HuH-7.5 (cell line): ENCODE measurements around the gene CELF5.
"Not testable (repeated sequence)": the region's sequence is repeated elsewhere in the genome, so short reads cannot be mapped to it uniquely, and the experiment has no call there.

Experiments used
- DNase-seq: peaks from one replicate; pipeline ENCODE4 v3.0.0; 2011; ENCODE audit warnings: low spot score

Gene CELF5

DNA sequence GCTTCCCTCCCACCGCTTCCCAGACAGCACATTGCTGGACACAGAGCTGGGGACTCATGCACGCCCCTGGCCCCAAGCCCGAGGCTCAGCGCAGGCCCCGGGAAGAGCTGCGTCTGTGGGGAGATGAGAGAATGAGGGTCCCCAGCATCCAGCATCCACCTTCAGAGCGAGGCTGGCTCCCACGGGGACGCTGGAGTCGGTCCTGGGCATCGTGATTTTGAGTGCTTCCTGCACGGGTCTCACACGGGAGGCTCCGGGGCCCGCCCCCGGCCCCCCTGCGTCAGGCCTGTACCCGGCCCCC lies 34.0 kb upstream of the CELF5 start:
- no peak for DNase-seq

DNA sequence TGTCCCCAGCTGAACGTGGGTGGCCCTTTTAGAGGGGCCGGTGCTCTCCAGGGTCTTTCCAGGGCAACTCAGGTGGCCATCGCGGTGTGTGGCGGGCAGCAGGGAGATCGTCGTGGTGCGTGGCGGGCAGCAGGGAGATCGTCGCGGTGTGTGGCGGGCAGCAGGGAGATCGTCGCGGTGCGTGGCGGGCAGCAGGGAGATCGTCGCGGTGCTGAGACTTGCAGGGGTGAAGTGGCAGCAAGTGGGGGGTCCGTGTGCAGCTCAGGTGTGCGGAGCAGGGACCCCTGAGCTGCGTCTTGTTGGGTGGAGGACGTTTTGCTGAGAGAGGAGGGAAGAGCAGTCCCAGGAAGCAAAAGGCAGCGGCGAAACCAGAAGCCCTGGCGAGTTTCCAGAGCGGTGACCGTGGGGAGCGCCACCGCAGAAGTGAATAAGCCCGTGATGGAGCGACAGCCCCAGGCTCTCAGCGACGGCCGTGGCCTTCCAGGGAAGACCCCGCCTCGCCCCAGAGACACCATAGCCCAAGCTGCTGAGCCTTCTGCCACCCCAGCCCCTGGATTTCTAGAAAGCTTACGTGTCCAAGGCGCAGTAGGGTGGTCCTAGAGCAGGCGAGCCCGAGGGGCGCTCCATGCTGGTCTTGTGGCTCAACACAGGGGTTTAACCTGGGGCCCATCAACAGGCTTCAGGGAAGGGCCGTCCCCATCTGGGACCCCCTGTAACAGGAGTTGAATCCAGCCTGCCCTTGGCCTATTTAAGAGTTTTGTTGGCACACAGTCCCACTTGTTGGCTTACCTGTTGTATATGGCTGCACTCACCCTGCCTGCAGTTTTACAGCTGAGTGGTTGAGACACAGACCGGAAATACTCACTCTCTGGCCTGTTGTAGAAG lies 33.3 kb upstream of the CELF5 start:
- no peak for DNase-seq

DNA sequence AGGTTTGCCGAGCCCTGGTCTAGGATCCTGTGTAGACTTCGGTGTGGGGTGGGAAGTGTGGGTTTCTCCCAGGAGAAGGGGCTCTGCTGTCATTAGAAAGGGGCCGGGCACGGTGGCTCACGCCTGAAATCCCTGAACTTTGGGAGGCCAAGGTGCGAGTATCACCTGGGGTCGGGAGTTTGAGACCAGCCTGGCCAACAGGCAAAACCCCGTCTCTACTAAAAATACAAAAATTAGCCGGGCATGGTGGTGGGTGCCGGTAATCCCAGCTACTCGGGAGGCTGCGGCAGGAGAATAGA lies 32.7 kb upstream of the CELF5 start:
- DNase-seq: not testable (repeated sequence)

DNA sequence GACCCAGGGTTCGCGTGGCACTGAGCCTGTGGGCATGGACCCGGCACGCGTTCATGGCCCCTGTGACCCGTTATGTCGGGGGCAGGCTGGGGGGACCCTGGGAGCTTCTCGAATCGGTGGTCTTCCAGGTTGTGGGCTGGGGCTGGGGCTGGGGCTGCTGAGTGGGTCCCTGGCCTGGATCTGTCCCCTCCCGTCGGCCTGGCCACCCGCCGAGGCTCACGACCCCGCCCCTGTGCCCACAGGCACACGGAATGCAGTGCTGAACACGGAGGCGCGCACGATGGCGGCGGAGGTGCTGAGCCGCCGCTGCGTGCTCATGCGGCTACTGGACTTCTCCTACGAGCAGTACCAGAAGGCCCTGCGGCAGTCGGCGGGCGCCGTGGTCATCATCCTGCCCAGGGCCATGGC lies 32.2 kb upstream of the CELF5 start:
- DNase-seq: no peak

DNA sequence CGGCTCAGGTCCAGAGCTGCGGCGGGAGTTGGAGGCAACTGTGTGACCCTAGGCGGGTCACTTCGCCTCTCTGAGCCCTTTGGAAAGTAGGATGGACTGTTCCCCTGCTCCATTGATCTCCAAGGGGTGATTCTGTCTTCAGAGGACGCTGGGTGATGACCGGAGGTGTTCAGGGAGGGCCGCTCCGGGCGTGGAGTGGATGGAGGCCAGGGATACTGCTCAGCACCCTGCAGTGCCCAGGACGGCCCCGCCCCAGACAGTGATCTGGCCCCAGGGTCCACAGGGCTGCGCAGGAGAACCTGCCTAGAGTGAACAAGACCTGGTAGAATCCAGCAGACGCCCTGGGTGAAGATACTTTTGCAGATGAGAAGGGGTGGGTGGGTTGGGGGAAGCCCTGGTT lies 31.8 kb upstream of the CELF5 start:
- DNase-seq: no peak

DNA sequence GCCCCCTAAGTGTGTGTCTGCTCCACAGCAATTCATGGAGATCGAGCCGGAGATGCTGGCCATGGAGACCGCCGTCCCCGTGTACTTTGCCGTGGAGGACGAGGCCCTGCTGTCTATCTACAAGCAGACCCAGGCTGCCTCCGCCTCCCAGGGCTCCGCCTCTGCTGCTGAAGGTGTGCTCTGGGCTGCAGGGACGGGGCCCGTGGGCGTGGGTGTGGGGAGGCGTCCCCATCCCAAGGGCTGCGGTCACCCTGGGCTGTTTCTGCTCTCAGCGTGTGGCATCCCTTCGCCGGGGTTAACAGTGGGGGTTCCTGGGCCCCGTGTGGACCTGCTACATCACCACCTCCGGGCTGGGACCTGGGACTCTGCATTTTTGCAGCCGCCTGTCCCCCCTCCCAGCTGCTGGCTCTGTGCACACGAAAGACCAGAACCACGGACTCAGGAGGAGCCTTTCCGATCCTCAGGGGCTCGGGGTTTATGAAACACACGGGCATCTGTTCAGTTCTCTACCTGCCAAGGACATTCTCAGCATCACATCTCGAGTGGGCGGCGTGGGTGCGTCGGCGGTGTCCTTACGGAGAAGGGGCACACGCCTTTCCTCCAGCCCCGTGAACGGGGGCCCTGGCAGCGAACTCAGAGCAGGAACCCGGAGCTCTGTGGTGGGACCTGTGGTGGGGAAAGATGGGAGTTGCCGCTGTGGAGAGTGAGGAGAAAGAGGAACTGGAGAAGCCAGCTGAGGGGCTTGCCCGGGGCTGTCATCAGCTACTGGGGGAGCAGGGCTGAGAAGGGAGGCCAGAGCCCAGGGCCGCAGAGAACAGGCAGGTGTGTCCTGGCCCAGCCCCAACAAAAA lies 31.0 kb upstream of the CELF5 start:
- no peak for DNase-seq

DNA sequence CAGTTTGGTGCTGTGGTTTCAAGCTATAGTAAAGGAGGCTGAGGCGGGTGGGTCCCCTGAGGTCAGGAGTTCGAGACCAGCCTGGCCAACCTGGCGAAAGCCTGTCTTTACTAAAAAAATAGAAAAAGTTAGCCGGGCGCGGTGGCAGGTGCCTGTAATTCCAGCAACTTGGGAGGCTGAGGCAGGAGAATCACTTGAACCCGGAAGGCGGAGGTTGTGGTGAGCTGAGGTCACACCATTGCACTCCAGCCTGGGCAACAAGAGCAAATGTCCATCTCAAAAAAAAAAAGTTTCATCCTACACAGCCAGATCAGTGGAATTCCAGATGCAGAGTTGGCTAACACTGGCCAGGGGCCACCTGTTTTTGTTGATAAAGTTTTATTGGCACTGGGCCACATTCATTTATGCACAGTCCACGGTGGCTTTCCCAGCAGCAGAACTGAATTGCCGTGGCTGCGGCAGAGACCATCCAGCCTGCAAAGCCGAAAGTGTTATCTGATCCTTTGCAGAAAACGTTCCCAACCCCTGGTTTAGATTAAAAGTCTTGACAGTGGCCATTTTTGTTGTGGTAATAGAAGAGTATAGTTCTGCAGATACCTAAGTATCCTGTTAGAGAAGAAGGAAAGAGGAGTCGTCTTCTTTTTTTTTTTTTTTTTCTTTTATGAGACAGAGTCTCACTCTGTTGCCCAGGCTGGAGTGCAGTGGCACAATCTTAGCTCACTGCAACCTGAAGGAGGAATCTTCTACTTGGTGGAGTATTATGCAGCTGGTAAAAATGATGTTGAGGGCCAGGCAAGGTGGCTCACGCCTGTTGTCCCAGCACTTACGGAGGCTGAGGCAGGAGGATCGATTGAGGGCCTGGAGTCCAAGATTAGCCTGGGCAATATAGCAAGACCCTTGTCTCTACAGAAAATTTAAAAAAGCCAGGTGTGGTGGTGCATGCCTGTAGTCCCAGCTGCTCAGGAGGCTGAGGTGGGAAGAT lies 30.1 kb upstream of the CELF5 start:
- no peak for DNase-seq

DNA sequence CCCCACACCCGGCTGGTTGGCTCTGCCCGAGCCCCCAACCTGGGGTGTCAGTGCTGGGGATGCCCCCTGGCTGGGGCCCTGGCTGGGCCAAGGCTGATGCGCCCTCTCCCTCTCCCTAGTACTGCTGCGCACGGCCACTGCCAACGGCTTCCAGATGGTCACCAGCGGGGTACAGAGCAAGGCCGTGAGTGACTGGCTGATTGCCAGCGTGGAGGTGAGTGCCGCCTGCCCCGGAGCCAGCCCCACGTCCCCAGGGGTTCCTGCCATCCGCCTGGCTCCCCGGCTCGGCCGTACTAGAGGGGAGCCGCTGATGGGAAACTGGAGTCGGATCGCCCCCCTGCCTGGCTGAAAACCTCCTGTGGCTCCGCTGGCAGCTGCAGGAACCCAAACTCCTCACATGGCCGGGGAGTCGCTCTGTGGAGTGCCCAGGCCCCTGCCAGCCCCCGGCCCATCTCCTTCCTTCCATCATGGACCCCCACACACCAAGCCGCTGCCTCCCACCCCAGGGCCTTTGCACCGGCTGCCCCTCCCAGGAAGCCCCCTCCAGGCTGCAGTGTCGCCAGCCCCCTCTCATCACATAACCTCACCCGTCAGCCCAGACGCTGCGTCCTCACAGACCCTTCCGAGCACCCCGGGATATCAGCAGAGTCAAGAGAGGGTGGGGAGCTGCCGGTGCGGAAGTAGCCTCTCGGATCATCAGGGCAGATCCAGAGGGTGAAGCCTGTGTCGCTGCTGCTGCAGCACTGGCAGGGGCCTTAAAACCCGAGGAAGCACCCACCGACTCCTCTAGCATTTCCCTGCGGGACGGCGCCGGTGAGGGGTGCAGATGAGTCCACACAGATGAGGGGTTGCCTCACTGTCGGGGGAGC lies 28.2 kb upstream of the CELF5 start:
- peak; percentile 12 for DNase-seq

DNA sequence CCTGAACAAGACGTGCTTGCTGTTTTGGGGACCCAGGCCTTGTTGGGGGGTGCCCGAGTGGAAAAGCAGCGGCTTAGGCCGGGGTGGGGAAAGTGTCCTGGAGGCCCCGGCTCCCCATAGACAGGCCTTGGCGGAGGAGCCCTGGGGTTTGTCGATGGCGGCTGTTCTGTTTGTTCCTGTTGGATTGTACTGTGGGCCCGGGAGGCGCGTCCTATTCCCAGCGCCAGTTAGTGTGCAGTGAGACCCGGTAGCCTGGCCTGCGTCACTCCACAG lies 27.6 kb upstream of the CELF5 start:
- no peak for DNase-seq

DNA sequence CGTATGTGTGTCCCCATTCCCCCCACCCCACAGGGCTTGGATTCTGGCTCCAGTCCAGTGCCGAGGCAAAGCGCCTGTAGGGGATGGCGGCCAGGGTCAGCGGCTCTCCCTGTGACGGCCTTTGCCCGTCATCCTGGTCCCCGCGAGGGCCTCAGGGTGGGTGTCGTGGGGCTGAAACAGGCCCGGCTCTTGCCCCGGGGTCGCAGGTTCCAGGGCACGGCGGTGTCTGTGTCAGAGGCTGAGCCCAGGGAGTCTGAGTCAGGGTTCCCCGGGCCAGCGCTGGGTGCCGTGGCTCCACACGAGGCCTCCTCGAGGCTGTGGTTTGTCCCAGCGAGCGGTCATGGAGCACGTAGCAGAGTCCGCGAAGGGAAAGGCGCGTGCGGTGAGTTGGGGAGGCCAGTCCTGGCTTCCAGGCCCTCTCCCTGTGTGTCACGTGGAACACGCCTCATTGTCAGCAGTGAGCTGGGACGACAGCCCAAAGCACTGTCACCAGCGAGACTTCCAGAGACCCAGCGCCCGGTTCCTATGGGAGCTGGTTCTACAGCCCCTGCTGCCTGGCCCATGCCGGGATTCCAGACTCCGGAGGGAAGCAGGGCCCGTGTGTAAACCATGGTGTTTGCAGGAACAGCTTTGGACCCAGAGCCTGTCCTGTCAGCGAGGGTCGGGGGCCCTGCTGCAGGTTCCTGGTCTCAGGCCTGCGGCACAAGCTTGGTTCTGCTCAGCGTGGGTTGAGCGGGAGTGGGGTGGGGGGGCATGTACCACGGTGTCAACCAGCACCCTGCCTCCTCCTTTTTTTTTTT lies 25.4 kb upstream of the CELF5 start:
- DNase-seq: no peak

DNA sequence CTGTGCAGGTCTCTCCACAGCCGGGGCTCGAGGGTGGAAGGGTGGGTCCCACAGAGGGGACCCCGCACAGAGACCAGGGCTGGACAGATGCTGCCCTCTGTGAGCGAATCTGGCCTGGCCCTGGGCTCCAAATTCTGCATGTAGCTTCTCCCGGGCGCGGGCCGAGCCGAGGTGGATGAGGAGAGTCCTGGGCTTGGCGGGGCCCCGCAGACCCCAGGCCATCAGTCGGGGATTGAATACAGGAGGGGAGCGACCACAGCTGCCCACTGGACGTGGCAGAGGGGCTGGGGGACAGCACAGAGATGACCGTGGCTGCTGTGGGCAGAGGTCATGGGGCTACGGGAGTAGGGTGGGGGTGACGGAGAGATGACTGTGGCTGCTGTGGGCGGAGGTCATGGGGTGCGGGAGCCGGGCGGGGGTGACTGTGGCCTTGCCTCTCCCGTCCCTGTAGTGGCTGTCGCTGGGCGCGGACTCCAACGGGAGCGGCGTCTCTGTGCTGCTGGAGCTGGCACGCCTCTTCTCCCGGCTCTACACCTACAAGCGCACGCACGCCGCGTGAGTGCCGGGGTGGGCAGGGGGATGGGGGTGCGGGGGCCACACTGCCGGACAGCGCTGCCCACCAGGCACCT lies 23.3 kb upstream of the CELF5 start:
- peak; percentile 19 for DNase-seq

DNA sequence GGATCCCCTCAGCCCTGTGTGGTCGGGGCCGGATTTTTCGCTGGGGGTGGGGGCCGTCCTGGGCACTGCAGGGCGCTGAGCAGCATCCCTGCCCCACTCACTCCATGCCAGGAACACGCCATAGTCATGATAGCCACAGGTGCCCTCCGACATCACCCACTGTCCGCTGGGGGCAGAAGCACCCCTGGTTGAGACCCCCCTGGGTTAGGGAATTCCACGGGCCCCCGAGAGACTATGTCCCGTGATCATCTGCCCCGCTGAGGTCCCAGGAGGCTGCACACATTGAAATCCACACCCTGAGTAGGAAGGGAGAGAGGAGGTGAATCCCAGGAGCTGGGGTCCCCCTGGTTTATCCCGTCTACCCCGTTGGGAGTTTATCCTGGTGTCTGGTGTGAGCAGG lies 22.6 kb upstream of the CELF5 start:
- peak; percentile 9 for DNase-seq

DNA sequence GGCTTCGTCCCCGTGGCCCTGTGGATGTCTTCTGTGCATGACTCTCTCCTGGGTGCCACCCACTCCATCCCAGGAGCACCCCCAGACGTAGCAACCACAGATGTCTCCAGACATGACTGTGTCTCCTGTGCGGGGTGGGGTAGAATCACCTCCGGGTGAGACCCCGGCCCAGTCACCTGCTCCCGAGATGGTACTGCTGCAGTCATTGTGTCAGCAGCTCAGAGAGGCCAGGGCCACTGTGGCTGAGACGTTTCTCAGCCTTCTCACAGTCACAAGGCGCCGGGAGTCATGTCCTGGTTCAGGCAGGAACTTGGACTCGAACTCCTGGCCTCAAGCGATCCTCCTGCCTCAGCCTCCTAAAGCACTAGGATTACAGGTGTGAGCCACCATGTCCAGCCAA lies 22.1 kb upstream of the CELF5 start:
- DNase-seq: peak; percentile 16

DNA sequence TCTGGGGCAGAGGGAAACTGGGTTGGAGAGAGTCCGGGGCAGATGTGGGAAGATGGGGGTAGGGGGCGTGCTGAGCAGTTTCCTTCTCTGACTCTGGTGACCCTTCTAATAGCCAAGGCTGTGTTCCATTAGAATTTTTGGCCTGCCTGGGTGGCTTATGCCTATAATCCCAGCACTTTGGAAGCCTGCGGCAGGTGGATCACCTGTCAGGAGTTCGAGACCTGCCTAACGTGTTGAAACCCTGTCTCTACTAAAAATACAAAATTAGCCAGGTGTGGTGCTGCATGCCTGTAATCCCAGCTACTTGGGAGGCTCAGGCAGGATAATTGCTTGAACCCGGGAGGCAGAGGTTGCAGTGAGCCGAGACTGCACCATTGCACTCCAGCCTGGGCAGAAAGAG lies 21.6 kb upstream of the CELF5 start:
- not testable (repeated sequence) for DNase-seq

DNA sequence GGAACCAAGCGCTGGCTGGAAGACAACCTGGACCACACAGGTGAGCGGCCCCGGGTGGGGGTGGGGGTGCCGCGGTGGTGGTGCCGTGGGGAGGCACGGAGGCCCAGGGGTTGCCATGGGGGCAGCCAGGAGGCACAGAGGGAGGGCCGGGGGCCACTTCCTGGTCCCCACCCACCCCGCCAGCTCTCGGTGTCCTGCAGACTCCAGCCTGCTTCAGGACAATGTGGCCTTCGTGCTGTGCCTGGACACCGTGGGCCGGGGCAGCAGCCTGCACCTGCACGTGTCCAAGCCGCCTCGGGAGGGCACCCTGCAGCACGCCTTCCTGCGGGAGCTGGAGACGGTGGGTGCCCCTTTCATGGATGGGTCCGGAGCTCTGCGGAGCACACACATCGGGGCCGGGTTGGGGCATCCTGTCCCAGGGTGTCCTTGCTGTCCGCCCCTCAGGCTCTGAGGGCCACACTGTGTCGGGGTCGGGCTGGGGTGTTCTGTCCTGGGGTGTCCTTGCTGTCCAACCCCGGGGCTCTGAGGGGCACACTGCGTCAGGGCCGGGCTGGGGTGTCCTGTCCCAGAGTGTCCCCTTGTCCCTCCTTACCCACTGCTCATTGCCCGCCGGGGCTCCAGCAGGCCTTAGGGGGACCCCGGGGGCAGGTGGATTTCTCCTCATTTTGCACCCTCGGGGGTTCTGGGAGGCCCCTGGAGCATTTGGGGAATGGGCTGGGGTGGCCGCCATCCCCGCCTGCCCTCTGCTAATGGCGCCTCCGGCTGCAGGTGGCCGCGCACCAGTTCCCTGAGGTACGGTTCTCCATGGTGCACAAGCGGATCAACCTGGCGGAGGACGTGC lies 20.4 kb upstream of the CELF5 start:
- no peak for DNase-seq

DNA sequence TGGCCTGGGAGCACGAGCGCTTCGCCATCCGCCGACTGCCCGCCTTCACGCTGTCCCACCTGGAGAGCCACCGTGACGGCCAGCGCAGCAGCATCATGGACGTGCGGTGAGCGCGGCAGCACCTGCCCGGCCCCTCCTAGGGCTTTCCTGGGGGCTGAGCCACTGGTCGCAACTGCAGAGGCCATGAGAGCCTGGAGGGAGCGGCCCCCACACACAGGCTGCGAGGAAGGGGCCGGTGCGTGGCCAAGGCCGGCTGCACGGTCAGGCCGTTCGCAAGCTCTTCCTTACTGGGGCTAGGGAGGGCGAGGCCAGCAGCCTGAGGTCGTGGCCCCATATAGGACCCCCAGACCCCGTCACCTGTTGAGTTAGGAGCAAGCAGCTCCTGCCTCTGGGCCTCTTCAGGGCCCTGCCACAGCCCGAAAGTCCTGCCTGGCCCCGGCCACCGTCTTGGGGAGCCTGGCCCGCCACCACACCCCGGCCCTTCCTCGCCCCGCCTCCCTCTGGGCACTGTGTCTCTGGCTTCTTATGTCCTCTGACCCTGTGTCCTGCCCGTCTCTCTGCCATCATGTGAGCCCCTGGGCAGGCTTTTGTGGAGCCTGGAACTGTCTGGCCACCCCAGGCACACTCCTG lies 19.7 kb upstream of the CELF5 start:
- DNase-seq: peak; percentile 8

DNA sequence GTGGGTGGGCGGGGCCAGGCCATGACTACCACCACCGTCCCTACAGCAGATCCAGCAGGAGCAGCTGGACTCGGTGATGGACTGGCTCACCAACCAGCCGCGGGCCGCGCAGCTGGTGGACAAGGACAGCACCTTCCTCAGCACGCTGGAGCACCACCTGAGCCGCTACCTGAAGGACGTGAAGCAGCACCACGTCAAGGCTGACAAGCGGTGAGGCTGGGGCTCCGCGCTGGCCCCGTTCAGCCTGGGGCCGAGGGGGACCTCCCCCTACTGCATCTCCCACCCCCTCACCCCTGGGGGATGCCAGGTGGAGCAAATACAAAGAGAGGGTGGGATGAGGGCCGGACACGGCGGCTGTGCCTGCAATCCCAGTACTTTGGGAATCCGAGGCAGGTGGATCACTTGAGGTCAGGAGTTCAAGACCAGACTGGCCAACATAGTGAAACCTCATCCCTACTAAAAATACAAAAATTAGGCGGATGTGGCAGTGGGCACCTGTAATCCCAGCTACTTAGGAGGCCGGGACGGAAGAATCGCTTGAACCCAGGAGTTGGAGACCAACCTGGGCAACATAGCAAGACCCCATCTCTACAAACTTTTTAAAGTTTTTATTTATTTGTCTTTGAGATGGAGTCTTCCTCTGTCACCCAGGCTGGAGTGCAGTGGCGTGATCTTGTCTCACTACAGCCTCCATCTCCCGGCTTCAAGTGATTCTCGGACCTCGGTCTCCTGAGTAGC lies 18.1 kb upstream of the CELF5 start:
- no peak for DNase-seq
